Keratinocyte (primary cell): ENCODE measurements around the gene MAPKAPK3.

Experiments used
- EZH2 ChIP-seq: IDR thresholded peaks from one replicate; pipeline ENCODE4 v1.6.1; 2012; ENCODE audit warnings: inconsistent platforms, mild to moderate bottlenecking, low read length, moderate library complexity
- TF ChIP-seq, protein P1 (sequence below), 3 experiments: IDR thresholded peaks in 1 of 3; conservative IDR thresholded peaks in 1 of 3; optimal IDR thresholded peaks in 1 of 3; 2 replicates in 2 of 3; 3 replicates in 1 of 3; pipeline versions ENCODE3 to v1.5.1; 2011; ENCODE audit warnings: low read length in 3 of 3, mild to moderate bottlenecking in 3 of 3, moderate library complexity in 2 of 3, control low read depth in 1 of 3, inconsistent platforms in 1 of 3; ENCODE audit not compliant: insufficient read depth in 2 of 3; ENCODE audit errors: extremely low read depth in 1 of 3

DNA sequence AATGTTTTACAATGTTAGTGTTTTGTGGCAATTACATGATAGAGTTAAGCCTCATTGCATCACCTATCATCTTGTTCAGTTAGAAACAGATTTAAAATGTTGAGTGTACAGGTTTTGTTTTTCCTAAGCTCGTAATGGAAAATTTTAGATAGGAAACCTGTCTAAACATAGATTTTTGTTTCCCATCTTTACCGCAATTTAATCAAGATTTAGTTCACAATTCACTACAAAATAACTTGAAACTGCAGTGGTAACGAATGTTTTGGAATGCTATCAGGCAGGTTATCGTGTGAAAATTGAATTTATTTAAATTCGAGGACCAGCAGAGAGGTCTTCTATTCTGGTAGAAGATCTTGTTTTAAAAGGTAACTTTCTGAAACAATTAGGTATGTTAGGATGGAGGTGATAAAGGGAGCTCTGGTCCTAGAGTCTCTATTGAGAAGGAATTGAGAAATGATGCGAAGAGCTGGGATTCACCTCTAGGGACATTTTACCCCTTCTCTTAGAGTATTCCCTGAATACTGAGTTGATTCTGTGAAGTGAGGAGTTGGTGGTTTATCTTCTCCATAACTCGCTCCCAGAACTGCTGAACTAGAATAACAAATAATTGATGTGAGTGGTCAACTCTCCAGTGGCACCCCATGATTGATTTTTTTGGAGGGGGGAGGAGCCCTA is 59.2 kb downstream of the MAPKAPK3 start:
- TF ChIP-seq, protein P1, sequence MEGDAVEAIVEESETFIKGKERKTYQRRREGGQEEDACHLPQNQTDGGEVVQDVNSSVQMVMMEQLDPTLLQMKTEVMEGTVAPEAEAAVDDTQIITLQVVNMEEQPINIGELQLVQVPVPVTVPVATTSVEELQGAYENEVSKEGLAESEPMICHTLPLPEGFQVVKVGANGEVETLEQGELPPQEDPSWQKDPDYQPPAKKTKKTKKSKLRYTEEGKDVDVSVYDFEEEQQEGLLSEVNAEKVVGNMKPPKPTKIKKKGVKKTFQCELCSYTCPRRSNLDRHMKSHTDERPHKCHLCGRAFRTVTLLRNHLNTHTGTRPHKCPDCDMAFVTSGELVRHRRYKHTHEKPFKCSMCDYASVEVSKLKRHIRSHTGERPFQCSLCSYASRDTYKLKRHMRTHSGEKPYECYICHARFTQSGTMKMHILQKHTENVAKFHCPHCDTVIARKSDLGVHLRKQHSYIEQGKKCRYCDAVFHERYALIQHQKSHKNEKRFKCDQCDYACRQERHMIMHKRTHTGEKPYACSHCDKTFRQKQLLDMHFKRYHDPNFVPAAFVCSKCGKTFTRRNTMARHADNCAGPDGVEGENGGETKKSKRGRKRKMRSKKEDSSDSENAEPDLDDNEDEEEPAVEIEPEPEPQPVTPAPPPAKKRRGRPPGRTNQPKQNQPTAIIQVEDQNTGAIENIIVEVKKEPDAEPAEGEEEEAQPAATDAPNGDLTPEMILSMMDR (optimal IDR thresholded peaks at IDR 0.05 in 1 of 3, IDR thresholded peaks at IDR 0.05 in 1 of 3, conservative IDR thresholded peaks at IDR 0.05 in 1 of 3; ENCODE audit: extremely low read depth in 1 of 3, insufficient read depth in 2 of 3, low read length in 3 of 3), result no peak
- TF ChIP-seq EZH2, result peak; percentile 57
